IMR-90 (cell line): ENCODE data around the gene AKR1C4. TPM values are rescaled to one million over a fixed set of nuclear protein-coding genes. Genes with fewer than 3 reads are reported as not detected.

Experiments used
- ATAC-seq: fragments of 200-7000 bp; cut with Tn5 transposase; 2 replicates; pipeline ENCODE4 v1.9.1; 2020; ENCODE audit warnings: low read depth, mild to moderate bottlenecking, moderate library complexity
- BruUV-seq: library from RNA; stranded (reverse); fragments of 400-500 nt; replicated peaks from 2 replicates; lab custom pipeline; 2021; lab: Mats Ljungman, UMichigan
- CTCF ChIA-PET: fragments of 300-600 bp; formaldehyde crosslinking; extraction: SDS; loops from one replicate; lab custom pipeline; 2021; ENCODE audit warnings: antibody characterized with exemption; lab: Yijun Ruan, JAX
- POLR2A ChIA-PET: fragments of 300-600 bp; sonication (Branson Sonifier 250); formaldehyde crosslinking; loops from one replicate; lab custom pipeline; 2022; ENCODE audit warnings: antibody characterized with exemption; ENCODE audit not compliant: unreplicated experiment; lab: Charles Lee
- DNase-seq: peaks from one replicate; pipeline ENCODE4 v3.0.0; 2013
- H2AFZ ChIP-seq: replicated peaks from 2 replicates; pipeline ENCODE3; 2013; ENCODE audit warnings: low read length, mild to moderate bottlenecking; ENCODE audit not compliant: poor library complexity
- H2AK5ac ChIP-seq: 2 replicates; pipeline ENCODE4 v1.6.1; 2013; ENCODE audit warnings: low read depth, low read length, inconsistent platforms
- H2AK9ac ChIP-seq: replicated peaks from 2 replicates; pipeline ENCODE3; 2013; ENCODE audit warnings: mild to moderate bottlenecking, low read depth, low read length, moderate library complexity; ENCODE audit not compliant: poor library complexity
- H2BK120ac ChIP-seq: 2 replicates; pipeline ENCODE4 v1.6.1; 2013; ENCODE audit warnings: low read depth, low read length, inconsistent platforms
- H2BK15ac ChIP-seq: 3 replicates; pipeline ENCODE4 v1.6.1; 2013; ENCODE audit warnings: low read depth, low read length, inconsistent platforms
- H2BK20ac ChIP-seq: 2 replicates; pipeline ENCODE4 v1.6.1; 2013; ENCODE audit warnings: low read depth, mild to moderate bottlenecking, inconsistent platforms, low read length, moderate library complexity
- H2BK5ac ChIP-seq: 2 replicates; pipeline ENCODE4 v1.6.1; 2013; ENCODE audit warnings: mild to moderate bottlenecking, low read depth, low read length, inconsistent platforms; ENCODE audit not compliant: poor library complexity, severe bottlenecking
- H3K14ac ChIP-seq: replicated peaks from 2 replicates; pipeline ENCODE4 v1.6.1; 2013; ENCODE audit warnings: low read depth, low read length, inconsistent platforms
- H3K18ac ChIP-seq: 2 replicates; pipeline ENCODE4 v1.6.1; 2013; ENCODE audit warnings: low read depth, low read length, control low read depth
- H3K23ac ChIP-seq: 2 replicates; pipeline ENCODE4 v1.6.1; 2013; ENCODE audit warnings: low read depth, low read length, inconsistent platforms
- H3K27ac ChIP-seq: 2 replicates; pipeline ENCODE4 v1.5.1; 2013; ENCODE audit warnings: mild to moderate bottlenecking, control low read depth, low read length; ENCODE audit not compliant: insufficient read depth
- H3K27me3 ChIP-seq: 2 replicates; pipeline ENCODE4 v1.6.1; 2013; ENCODE audit warnings: low read length; ENCODE audit not compliant: control insufficient read depth, insufficient read depth
- H3K36me3 ChIP-seq: 2 replicates; pipeline ENCODE4 v1.6.1; 2013; ENCODE audit warnings: low read length, mixed read lengths; ENCODE audit not compliant: control insufficient read depth, insufficient read depth
- H3K4ac ChIP-seq: 2 replicates; pipeline ENCODE4 v1.6.1; 2013; ENCODE audit warnings: low read depth, low read length, inconsistent platforms
- H3K4me1 ChIP-seq: 2 replicates; pipeline ENCODE4 v1.6.1; 2013; ENCODE audit warnings: low read length, mixed read lengths; ENCODE audit not compliant: control insufficient read depth, insufficient read depth
- H3K4me2 ChIP-seq: 2 replicates; pipeline ENCODE4 v1.6.1; 2013; ENCODE audit warnings: low read depth, mild to moderate bottlenecking, control low read depth, low read length, moderate library complexity
- H3K4me3 ChIP-seq: 2 replicates; pipeline ENCODE4 v1.5.1; 2013; ENCODE audit warnings: low read depth, mild to moderate bottlenecking, control low read depth, low read length, moderate library complexity; ENCODE audit not compliant: insufficient read depth
- H3K56ac ChIP-seq: 2 replicates; pipeline ENCODE4 v1.6.1; 2013; ENCODE audit warnings: low read length, inconsistent platforms; ENCODE audit not compliant: insufficient read depth; ENCODE audit errors: extremely low read depth
- H3K79me1 ChIP-seq, 2 experiments: 2 replicates each; pipeline ENCODE4 v1.6.1; 2013; ENCODE audit warnings: low read length in 2 of 2, inconsistent platforms in 1 of 2, low read depth in 1 of 2
- H3K9ac ChIP-seq: 2 replicates; pipeline ENCODE4 v1.6.1; 2013; ENCODE audit warnings: low read depth, low read length, control low read depth
- H3K9me1 ChIP-seq: 2 replicates; pipeline ENCODE4 v1.6.1; 2013; ENCODE audit warnings: low read length, inconsistent platforms; ENCODE audit not compliant: insufficient read depth
- H3K9me3 ChIP-seq: 2 replicates; pipeline ENCODE4 v1.6.1; 2013; ENCODE audit warnings: low read length; ENCODE audit not compliant: control insufficient read depth, insufficient read depth
- H4K20me1 ChIP-seq: 2 replicates; pipeline ENCODE4 v1.6.1; 2013; ENCODE audit warnings: low read length, inconsistent platforms; ENCODE audit not compliant: insufficient read depth
- H4K5ac ChIP-seq: 2 replicates; pipeline ENCODE4 v1.6.1; 2013; ENCODE audit warnings: mild to moderate bottlenecking, low read depth, low read length, control low read depth
- H4K8ac ChIP-seq, 2 experiments: 2 replicates each; pipeline ENCODE4 v1.6.1; 2013; ENCODE audit warnings: low read depth in 2 of 2, low read length in 2 of 2, control low read depth in 1 of 2, inconsistent platforms in 1 of 2
- H4K91ac ChIP-seq: 2 replicates; pipeline ENCODE4 v1.6.1; 2013; ENCODE audit warnings: low read depth, low read length, inconsistent platforms; ENCODE audit not compliant: insufficient read depth
- BHLHE40 ChIP-seq: fragments of 150-350 bp; IDR thresholded peaks from 2 replicates; pipeline ENCODE4 v1.6.1; 2016; ENCODE audit warnings: mild to moderate bottlenecking, low read depth, low read length
- CEBPB ChIP-seq: IDR thresholded peaks from 2 replicates; pipeline ENCODE4 v1.6.1; 2012; ENCODE audit warnings: low read depth, low read length, improper control_type of control experiment
- CHD1 ChIP-seq: IDR thresholded peaks from 2 replicates; pipeline ENCODE4 v1.6.1; 2012; ENCODE audit warnings: low read depth, low read length, improper control_type of control experiment
- CTCF ChIP-seq: conservative IDR thresholded peaks from 2 replicates; pipeline ENCODE4 v1.5.1; 2012; ENCODE audit warnings: mild to moderate bottlenecking, low read depth, low read length, improper control_type of control experiment
- FOS ChIP-seq: fragments of 150-350 bp; IDR thresholded peaks from 2 replicates; pipeline ENCODE4 v1.6.1; 2016; ENCODE audit warnings: low read depth, low read length
- MAFK ChIP-seq: IDR thresholded peaks from 2 replicates; pipeline ENCODE4 v1.6.1; 2012; ENCODE audit warnings: low read depth, low read length, improper control_type of control experiment
- MAZ ChIP-seq: IDR thresholded peaks from 2 replicates; pipeline ENCODE4 v1.6.1; 2012; ENCODE audit warnings: low read depth, mild to moderate bottlenecking, low read length, improper control_type of control experiment, moderate library complexity, borderline replicate concordance
- MXI1 ChIP-seq: IDR thresholded peaks from 2 replicates; pipeline ENCODE4 v1.6.1; 2012; ENCODE audit warnings: low read depth, mild to moderate bottlenecking, low read length, moderate library complexity, borderline replicate concordance
- NFE2L2 ChIP-seq: fragments of 150-350 bp; IDR thresholded peaks from 2 replicates; pipeline ENCODE4 v1.6.1; 2016; ENCODE audit warnings: low read depth, mild to moderate bottlenecking, low read length
- POLR2A ChIP-seq: IDR thresholded peaks from 2 replicates; pipeline ENCODE4 v1.6.1; 2012; ENCODE audit warnings: mild to moderate bottlenecking, low read depth, low read length
- RAD21 ChIP-seq: IDR thresholded peaks from 2 replicates; pipeline ENCODE4 v1.6.1; 2012; ENCODE audit warnings: low read length, improper control_type of control experiment
- RCOR1 ChIP-seq: IDR thresholded peaks from 2 replicates; pipeline ENCODE4 v1.6.1; 2012; ENCODE audit warnings: mild to moderate bottlenecking, low read length, improper control_type of control experiment; ENCODE audit not compliant: insufficient replicate concordance
- RFX5 ChIP-seq: IDR thresholded peaks from 2 replicates; pipeline ENCODE4 v1.8.0; 2012; ENCODE audit warnings: low read depth, mild to moderate bottlenecking, low read length, moderate library complexity
- SMC3 ChIP-seq: fragments of 150-350 bp; IDR thresholded peaks from 2 replicates; pipeline ENCODE4 v1.6.1; 2016; ENCODE audit warnings: low read depth, mild to moderate bottlenecking, antibody characterized with exemption, low read length, moderate library complexity
- WGBS, 2 experiments: methylation state at CpG; one replicate each; pipeline versions ENCODE4 v1.1.5 to v1.1.7; 2013; ENCODE audit warnings: missing lambda C conversion rate in 2 of 2; ENCODE audit not compliant: insufficient read length in 1 of 2; ENCODE audit errors: extremely low coverage in 2 of 2; 5-methylcytosine and 5-hydroxymethylcytosine counted together
- dilution Hi-C: fragments of 300-500 bp; cut with HindIII; formaldehyde crosslinking; loops from one replicate; pipeline ENCODE4 v1.14.3; 2018; ENCODE audit warnings: low sequenced_read_pairs; ENCODE audit not compliant: unreplicated experiment
- in situ Hi-C: fragments of 300-500 bp; cut with MboI; formaldehyde crosslinking; loops from 3 replicates; pipeline ENCODE4 v1.14.3; 2019; ENCODE audit warnings: low sequenced_read_pairs, inconsistent platforms, mixed read lengths
- intact Hi-C: fragments of 100-400 bp; cut with micrococcal nuclease; formaldehyde crosslinking; loops from 2 replicates; pipeline ENCODE4 v1.10.0; 2022
- polyA plus RNA-seq, 3 experiments: library from polyadenylated mRNA; depleted of rRNA; stranded (reverse); fragments of >200 nt; gene quantifications; 2 replicates each; pipeline ENCODE4 v1.2.3, GENCODE V29; 2012; ENCODE audit warnings: low replicate concordance in 1 of 3
- total RNA-seq: library from RNA; depleted of rRNA; stranded (reverse); fragments of >200 nt; gene quantifications from 2 replicates; pipeline ENCODE4 v1.2.3, GENCODE V29; 2012
- TF ChIP-seq, protein P1 (sequence below): fragments of 150-350 bp; IDR thresholded peaks from 2 replicates; pipeline ENCODE4 v1.6.1; 2017; ENCODE audit warnings: mild to moderate bottlenecking, antibody characterized with exemption, low read length, low read depth
- TF ChIP-seq, protein P2 (sequence below): fragments of 150-350 bp; IDR thresholded peaks from 2 replicates; pipeline ENCODE4 v1.6.1; 2016; ENCODE audit warnings: low read depth, mild to moderate bottlenecking, low read length, moderate library complexity, borderline replicate concordance

AKR1C4 gene
- total and polyA plus RNA-seq, 2 of the 4 experiments (the other 2 are of a cell fraction), result not detected

DNA sequence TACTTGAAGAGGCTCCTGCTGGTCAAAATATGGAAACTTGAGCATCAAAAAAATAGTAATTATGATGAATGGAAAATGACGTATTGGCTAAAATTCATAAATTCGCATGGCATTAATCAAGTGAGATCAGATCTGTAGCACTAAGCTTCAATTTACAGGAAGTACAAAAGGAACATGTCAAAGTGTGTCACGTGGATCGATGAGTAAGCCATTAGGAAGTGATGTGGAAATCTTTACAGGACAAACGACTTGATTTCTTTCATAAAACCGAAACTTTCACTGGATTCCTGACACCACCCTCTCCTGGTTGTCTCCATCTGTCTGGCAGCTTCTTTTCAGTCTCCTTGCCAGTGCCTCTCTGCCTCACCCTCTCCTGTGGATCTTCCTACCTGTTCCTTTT is 37.5 kb upstream of the AKR1C4 start:
- H3K23ac ChIP-seq, result no peak overlapping the region
- H2BK120ac ChIP-seq, result no peak overlapping the region
- H2BK15ac ChIP-seq, result no peak overlapping the region
- no peaks in the 10 kb centered on the region for H3K36me3 ChIP-seq
- H3K9ac ChIP-seq, result no peak overlapping the region
- dilution Hi-C loops (no loop called here), intact Hi-C loops (no loop called here), in situ Hi-C loops (no loop called here)
- no peak overlapping the region for H2BK5ac ChIP-seq
- no peak overlapping the region for H4K8ac ChIP-seq
- no peak for DNase-seq
- H3K18ac ChIP-seq, result no peak overlapping the region
- H2BK20ac ChIP-seq, result no peak overlapping the region
- no peak overlapping the region for H3K56ac ChIP-seq
- no peak overlapping the region for H3K4me3 ChIP-seq
- no peak overlapping the region for H3K27ac ChIP-seq
- H3K4me1 ChIP-seq, result no peaks in the 10 kb centered on the region
- no peak overlapping the region for H4K91ac ChIP-seq
- TF ChIP-seq POLR2A, result no peak
- no peak for TF ChIP-seq CHD1
- TF ChIP-seq RCOR1, result no peak
- no peak for TF ChIP-seq MAFK
- no peak for TF ChIP-seq NFE2L2
- TF ChIP-seq MAZ, result no peak
- no peak for TF ChIP-seq CTCF
- TF ChIP-seq RAD21, result no peak
- TF ChIP-seq BHLHE40, result no peak
- TF ChIP-seq RFX5, result no peak
- no peak for TF ChIP-seq FOS
- TF ChIP-seq, protein P1, sequence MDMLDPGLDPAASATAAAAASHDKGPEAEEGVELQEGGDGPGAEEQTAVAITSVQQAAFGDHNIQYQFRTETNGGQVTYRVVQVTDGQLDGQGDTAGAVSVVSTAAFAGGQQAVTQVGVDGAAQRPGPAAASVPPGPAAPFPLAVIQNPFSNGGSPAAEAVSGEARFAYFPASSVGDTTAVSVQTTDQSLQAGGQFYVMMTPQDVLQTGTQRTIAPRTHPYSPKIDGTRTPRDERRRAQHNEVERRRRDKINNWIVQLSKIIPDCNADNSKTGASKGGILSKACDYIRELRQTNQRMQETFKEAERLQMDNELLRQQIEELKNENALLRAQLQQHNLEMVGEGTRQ, result no peak
- no peak for TF ChIP-seq CEBPB
- no peak for TF ChIP-seq MXI1
- TF ChIP-seq, protein P2, sequence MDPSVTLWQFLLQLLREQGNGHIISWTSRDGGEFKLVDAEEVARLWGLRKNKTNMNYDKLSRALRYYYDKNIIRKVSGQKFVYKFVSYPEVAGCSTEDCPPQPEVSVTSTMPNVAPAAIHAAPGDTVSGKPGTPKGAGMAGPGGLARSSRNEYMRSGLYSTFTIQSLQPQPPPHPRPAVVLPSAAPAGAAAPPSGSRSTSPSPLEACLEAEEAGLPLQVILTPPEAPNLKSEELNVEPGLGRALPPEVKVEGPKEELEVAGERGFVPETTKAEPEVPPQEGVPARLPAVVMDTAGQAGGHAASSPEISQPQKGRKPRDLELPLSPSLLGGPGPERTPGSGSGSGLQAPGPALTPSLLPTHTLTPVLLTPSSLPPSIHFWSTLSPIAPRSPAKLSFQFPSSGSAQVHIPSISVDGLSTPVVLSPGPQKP, result no peak
- TF ChIP-seq SMC3, result no peak
- no peak overlapping the region for H2AK9ac ChIP-seq
- no peak overlapping the region for H3K4me2 ChIP-seq
- WGBS, 2 experiments, result no CpG with 5 or more reads among the region's 6 CpGs
- no TSS peak for BruUV-seq
- no peak overlapping the region for H2AFZ ChIP-seq
- H2AK5ac ChIP-seq, result no peak overlapping the region
- no peaks in the 10 kb centered on the region for H3K9me3 ChIP-seq
- H3K79me1 ChIP-seq, result no peaks in the 10 kb centered on the region
- no peak overlapping the region for H3K4ac ChIP-seq
- no peak overlapping the region for H3K14ac ChIP-seq
- H3K9me1 ChIP-seq, result no peaks in the 10 kb centered on the region
- ChIA-PET POLR2A (no interaction called here), CTCF (no interaction called here)
- ATAC-seq, result no peak
- H3K27me3 ChIP-seq, result no peaks in the 10 kb centered on the region
- no peaks in the 10 kb centered on the region for H4K20me1 ChIP-seq
- no peak overlapping the region for H4K5ac ChIP-seq
